HG02870 (cell line): ENCODE measurements around the gene DOCK9.

ENCODE experiments used
- ATAC-seq: cut with Tn5 transposase; IDR thresholded peaks from one replicate; pipeline ENCODE4 v1.9.1; 2021; ENCODE audit warnings: mild to moderate bottlenecking, moderate library complexity; ENCODE audit not compliant: unreplicated experiment

DOCK9 gene

GRCh38 chr13:98888890-98889279 lies 89.0 kb downstream of the DOCK9 start:
- ATAC-seq, result no peak

DNA sequence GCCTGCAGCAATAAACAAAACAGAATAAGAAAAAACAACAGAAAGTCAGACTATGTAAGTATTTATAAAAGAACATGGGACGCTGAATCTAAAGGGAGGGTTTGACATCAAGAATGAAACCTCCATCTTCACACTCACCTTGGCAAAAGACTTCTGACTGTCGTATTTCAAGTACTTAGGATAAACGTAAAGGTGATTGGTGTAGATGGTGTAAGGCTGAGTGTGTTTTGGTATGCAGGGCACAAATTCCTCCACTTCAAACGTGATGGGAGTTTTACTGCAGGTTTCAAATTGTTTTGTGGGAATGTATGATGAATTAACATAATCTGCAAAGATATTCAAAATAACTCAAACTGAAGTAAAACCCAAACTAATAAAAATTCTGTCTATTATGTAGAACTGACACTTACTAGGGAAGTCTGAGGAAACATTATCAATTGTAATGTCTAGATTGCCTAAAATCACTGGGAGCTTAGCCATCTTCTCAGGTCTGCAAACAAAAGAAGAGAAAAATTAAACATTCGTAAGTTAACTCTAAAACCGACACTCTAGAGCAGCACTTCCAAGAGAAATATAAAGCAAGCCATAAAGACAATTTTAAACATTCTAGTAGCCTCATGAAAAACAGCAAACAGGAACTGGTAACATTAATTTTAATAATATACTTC lies 89.5 kb downstream of the DOCK9 start:
- no peak for ATAC-seq

GRCh38 chr13:98886587-98887230 lies 91.2 kb downstream of the DOCK9 start:
- ATAC-seq, result no peak

- ATAC-seq, result no peak
Measured at GRCh38 chr13:98885600-98885999, 92.3 kb downstream of the DOCK9 start.

- no peak for ATAC-seq
Measured at GRCh38 chr13:98883998-98884397, 93.9 kb downstream of the DOCK9 start.

DNA sequence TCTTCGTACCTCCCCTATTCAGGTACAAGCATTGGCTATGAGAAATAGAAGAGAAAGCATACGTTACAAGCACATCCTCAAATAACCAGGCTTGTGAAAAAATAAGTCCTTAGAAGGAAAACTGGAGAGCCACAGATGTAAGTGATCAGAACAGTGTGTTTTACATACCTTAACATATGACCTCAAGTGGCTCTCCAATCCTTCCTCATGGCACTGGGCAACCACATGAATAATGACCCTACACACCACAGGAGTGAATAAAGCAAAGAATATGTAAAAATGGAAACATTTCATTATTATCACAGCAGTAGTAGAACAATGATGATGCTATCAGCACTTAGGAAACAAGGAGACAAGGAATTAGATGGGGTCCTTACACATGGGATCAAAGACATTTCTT lies 96.5 kb downstream of the DOCK9 start:
- no peak for ATAC-seq

GRCh38 chr13:98880677-98881076 lies 97.2 kb downstream of the DOCK9 start:
- no peak for ATAC-seq

DNA sequence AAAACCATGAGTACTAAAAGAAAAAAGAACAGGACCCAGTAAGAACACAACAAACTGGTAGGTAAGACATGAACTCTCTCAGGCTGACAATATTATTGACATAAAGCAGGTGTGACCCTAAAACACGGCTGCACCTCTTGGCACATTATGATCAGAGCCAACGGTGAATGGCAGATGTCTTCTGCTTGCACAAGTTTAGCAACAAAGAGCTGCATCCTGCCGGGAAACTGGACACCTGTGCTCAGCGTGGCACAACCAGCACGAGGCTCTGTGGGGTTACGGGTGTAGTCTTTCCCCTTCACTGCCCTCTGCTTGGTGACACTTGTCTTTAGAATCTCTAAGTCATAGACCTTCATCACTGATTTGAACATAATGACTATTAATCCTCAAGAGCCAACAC lies 97.9 kb downstream of the DOCK9 start:
- ATAC-seq, result no peak

DNA sequence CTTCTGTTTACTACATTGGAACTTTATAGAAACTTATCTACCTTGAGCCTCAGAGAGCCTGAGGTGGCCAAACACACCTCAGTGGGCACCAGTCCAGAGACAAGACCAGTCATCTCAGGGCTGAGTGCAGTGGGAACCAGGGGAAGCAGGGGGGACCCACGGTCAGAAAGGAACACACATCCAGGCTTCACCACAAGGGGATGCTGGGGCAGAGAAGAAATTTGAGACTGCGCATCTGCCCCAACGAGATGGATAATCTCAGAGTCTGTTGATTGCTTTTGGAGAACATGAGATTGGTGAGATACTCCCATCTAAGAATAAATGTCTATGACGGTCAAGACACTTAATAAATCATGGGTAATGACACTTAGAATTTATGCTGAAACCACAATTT lies 98.7 kb downstream of the DOCK9 start:
- ATAC-seq, result no peak

GRCh38 chr13:98878486-98879126 lies 99.3 kb downstream of the DOCK9 start:
- ATAC-seq, result no peak

DNA sequence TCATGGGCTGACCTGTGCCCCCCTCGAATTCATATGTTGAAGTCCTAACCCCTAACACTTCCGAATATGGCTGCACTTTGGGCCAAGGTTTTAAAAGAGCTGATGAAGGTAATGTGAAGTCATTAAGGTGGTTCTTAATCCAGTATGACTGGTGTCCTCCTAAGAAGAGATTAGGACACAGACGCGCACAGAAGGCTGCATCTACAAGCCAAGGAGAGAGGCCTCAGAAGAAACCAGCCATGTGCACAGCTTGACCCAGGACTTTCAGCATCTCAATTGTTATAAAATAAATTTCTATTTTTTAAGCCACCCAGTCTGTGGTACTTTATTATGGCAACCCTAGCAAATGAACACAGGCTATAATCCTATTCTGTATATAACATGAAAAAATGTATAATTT lies 99.9 kb downstream of the DOCK9 start:
- no peak for ATAC-seq

DNA sequence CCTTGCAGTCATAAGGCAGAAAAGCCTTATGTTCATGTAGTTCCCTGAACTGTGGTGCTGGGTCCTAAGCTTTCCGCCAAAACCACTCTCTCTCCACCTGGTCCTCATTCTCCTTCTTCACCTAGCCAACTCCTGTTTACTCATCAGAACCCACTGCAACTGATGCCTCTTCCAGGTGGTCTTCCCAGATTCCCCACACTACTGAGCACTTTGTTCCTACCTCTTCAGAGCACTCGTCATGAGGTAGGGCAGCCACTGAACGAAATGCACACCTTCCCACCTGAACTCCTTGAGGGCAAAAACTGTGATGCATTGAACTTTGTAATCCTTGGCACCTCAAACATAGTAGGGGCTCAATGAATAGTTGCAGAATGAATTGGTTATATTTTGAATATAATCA lies 100.4 kb downstream of the DOCK9 start:
- ATAC-seq, result no peak

GRCh38 chr13:98875146-98875729 lies 102.6 kb downstream of the DOCK9 start:
- peak; percentile 97 for ATAC-seq

DNA sequence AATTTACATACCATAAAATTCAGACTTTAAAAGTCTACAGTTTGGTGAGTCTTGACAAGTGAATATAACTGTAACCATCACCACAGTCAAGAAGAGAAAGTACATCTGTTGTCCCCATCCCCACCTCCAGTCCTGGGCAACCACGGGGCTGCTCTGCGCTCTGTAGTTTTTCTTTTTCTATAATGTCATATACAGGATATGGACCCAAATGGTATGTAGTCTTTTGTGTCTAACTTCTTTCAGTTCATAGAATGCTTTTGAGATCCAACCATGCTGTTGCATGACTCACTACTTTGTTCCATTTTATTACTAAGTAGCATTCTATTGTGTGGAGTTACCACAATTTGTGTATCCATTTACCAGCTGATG lies 103.9 kb downstream of the DOCK9 start:
- ATAC-seq, result no peak

DNA sequence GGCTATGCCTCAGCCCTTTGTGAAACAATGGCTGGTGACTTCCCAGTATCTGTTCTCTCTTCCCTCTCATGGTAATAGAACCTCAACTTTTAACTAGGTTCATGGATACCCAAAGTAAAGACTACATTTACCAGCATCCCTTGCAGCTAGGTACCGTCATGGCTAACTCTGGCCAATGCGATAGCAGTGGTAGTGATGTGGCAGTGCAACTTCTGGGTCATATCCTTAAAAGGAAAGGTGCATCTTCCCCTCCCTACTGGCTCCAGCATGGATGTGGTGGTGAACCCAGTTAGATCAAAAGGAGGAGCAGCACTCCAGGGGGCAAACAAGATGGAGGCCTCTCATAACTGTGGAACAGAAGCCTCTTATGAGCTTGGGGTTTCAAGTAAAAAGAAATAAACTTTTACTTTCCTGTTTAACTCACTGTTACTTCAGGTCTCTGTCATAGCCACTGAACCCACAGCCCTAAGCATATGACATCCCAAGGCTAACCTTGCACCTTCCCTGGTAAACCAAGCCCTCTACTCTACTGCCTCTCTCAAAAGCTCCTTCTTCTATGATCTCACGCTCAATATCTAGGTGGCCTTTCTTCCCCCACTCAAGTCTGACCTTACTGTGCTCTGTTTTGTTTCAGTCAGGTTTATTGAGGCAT lies 104.4 kb downstream of the DOCK9 start:
- no peak for ATAC-seq

DNA sequence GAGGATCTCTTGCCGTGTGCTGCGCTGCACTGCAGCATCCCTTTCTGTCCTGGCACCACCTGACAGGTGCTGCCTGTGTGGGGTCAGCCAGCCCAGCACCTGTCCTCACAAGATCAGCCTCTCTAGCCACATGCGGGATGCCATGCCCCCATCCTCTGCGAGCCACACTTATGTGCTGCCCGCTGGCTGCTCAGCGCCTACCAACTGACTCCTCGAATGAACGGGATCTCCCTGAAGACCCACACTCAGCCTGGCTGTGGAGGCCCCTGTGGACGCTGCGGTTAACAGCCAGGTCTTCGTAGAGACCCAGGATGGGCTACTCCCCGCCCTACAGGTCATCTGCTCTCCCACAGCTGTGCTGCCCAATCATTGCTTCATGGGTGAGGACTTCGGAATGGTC lies 106.1 kb downstream of the DOCK9 start:
- no peak for ATAC-seq

DNA sequence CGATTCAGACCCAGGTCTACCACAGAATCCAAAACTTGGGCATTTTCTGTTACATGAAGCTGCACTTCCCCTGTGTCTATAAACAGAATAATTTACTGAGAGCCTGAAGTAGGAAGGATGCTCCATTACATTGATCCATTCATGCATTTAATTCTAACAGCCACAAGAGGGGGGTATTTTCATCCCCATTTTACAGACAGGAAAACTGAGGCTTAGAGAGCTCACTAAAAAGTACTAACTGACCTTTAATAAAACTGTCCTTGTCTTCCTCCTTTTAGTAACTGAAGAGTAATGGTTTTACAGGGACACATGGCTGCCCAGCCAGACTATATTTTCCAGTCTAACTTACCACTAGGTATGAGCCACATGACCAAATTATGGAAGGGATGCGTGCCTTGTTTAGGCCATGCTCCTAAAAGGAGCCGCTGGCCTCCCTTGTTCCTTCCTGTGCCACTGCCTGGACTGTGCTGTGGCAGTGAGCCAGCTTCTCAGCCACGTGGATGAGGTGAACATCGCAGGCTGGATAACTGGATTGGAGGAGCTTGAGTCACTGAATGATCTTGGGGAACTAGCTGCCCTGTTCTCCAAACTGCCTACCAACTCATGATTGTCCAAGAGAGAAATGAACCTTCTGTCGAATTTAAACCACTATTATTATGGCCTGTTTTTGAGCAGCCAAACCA lies 108.3 kb downstream of the DOCK9 start:
- ATAC-seq, result no peak

DNA sequence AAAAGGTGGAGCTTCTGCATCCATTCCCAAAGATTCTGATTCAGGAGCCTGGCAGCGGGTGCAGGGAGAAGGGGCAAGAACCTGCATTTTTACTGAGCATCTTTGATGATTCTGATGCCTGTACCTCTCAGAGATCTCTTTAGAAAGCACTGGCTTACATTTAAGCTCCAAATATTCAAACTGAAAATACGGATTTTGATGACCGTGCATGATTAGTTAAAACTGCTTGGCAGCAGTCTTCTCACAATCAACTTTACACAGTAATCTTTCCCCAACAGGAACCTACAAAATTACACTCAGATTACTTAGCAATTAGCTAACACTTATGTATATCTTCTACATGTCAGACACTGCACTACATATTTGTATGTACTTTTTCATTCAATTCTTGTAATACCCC lies 108.9 kb downstream of the DOCK9 start:
- no peak for ATAC-seq

- no peak for ATAC-seq
Measured at GRCh38 chr13:98866882-98867281, 111.0 kb downstream of the DOCK9 start.

DNA sequence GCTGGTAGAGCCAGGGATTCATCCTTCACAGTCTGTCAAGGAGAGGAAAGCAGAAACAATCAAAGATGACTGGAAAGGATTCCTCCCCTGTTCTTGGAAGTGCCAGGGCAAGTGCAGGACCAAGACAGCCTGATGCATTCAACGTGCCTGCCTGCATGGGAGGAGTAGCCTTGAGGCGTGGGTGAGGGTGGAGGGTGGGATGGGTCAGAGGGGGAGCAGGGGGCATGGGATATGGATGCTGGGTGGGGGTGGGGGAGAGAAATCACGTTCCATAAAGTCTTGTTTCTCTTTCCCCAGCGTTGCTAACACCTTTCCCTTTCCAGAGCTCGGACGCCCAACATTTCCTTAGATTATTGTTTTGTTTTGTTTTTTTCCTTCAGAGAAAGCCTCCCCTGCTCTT lies 117.4 kb downstream of the DOCK9 start:
- ATAC-seq, result no peak

GRCh38 chr13:98858191-98858590 lies 119.7 kb downstream of the DOCK9 start:
- ATAC-seq, result no peak
